Psoas muscle (tissue), 8 donors: Measurements from ENCODE around the gene RACGAP1. TPM values are rescaled to one million over a fixed set of nuclear protein-coding genes. Genes with fewer than 3 reads are reported as not detected.

Experiments used
- ATAC-seq, 4 donors: fragments of 200-7000 bp; cut with Tn5 transposase; one replicate each; pipeline ENCODE4 v1.9.1; 2020; ENCODE audit warnings: moderate library complexity in 3 of 4, mild to moderate bottlenecking in 2 of 4
- DNase-seq, 2 donors: peaks; one replicate each; pipeline ENCODE4 v3.0.0-alpha.2; 2020
- H3K27ac ChIP-seq: fragments of 200-600 bp; one replicate; pipeline ENCODE4 v1.8.0; 2022
- H3K27me3 ChIP-seq, 3 donors: fragments of 200-600 bp in 1 of 3; one replicate each; pipeline versions ENCODE4 v1.6.1 to v1.8.0; 2013 to 2022; ENCODE audit warnings: low read length in 2 of 3, mild to moderate bottlenecking in 2 of 3, moderate library complexity in 1 of 3; ENCODE audit not compliant: insufficient read depth in 3 of 3
- H3K36me3 ChIP-seq, 2 donors: fragments of 200-600 bp in 1 of 2; one replicate each; pipeline versions ENCODE4 v1.6.1 to v1.8.0; 2013 to 2022; ENCODE audit warnings: low read depth in 1 of 2, mild to moderate bottlenecking in 1 of 2, moderate library complexity in 1 of 2; ENCODE audit not compliant: insufficient read depth in 1 of 2
- H3K4me1 ChIP-seq: fragments of 200-600 bp; one replicate; pipeline ENCODE4 v1.8.0; 2022
- H3K4me3 ChIP-seq: fragments of 200-600 bp; one replicate; pipeline ENCODE4 v1.8.0; 2022; ENCODE audit warnings: mild to moderate bottlenecking
- H3K9me3 ChIP-seq: fragments of 200-600 bp; one replicate; pipeline ENCODE4 v1.8.0; 2022
- WGBS, 3 donors: extraction: QIAGEN DNeasy Blood & Tissue Kit; methylation state at CpG; one replicate each; pipeline versions ENCODE4 v1.1.6 to v1.1.7; 2013; 5-methylcytosine and 5-hydroxymethylcytosine counted together
- intact Hi-C, 2 donors: fragments of 100-400 bp; cut with DNase I; formaldehyde crosslinking; loops; one replicate each; pipeline versions ENCODE4 v1.11.0 to v1.14.2; 2022
- polyA plus RNA-seq, 3 donors: library from polyadenylated mRNA; stranded (reverse); fragments of 200-250 nt; gene quantifications; one replicate each; pipeline ENCODE4 v1.2.3, GENCODE V29; 2013
- total RNA-seq, 4 donors: library from RNA; stranded (reverse); fragmentation: NEBNext Ultra II Directional in 2 of 4; extraction: Animal tissue kit (Norgen Biotek cat#: 25700) in 2 of 4; gene quantifications; one replicate each; pipeline versions ENCODE4 v1.2.1 to v1.2.4, GENCODE V29; 2021 to 2023
- TF ChIP-seq, protein P1 (sequence below): fragments of 200-600 bp; IDR thresholded peaks from one replicate; pipeline ENCODE4 v1.8.0; 2022; ENCODE audit warnings: antibody characterized with exemption
- donor health status: healthy with polysubstance abuse.
- donor health status: DM: no; HTN: no; CAD: no; lungs with moderate emphysema.
- donor health status: Bipolar disorder and iron deficiency.
- donor health status: healthy.
- donor health status: DM: yes; HTN: yes; CAD: no.
- donor health status: DM: no; HTN: no; CAD: no.
- donor health status: DM: no; HTN: no; CAD: no.
- donor health status: DM: yes; HTN: yes; CAD: no.

The RACGAP1 gene
- total and polyA plus RNA-seq, 7 donors, result 3.4 to 15.3 (median 5.4) TPM

DNA sequence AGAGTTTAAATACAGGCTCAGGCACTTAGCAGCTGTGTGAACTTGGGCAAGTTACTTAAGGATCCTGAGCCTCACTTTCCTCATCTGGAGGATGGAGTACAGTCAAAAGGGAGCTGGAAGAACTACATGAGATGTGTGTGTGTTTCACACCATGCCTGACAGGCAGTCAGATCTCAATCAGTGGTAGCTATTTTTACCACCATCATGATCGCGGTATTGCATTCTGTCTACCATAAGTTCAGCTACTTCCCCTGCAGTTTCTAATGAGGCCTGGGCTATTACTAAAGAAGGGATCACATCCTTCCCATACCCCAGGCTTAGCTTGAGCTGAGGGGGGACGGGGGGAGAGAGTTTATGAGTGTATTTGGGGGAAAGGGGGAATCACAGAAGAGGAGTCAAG is 45.5 kb downstream of the RACGAP1 start:
- intact Hi-C loops, result loop anchor here in 1 of 2 donors (10.0 kb wide), 1 partner anchor 195 kb away; no protein-coding TSS in a partner anchor
- no peak for DNase-seq
- H3K36me3 ChIP-seq, result no peaks in the 10 kb centered on the region
- WGBS, 3 donors, result 83 to 95% (median 88%) methylated on average over 3 of the region's 3 CpGs
- no peaks in the 10 kb centered on the region for H3K4me1 ChIP-seq
- no peaks in the 10 kb centered on the region for H3K27me3 ChIP-seq
- no peaks in the 10 kb centered on the region for H3K9me3 ChIP-seq
- TF ChIP-seq, protein P1, sequence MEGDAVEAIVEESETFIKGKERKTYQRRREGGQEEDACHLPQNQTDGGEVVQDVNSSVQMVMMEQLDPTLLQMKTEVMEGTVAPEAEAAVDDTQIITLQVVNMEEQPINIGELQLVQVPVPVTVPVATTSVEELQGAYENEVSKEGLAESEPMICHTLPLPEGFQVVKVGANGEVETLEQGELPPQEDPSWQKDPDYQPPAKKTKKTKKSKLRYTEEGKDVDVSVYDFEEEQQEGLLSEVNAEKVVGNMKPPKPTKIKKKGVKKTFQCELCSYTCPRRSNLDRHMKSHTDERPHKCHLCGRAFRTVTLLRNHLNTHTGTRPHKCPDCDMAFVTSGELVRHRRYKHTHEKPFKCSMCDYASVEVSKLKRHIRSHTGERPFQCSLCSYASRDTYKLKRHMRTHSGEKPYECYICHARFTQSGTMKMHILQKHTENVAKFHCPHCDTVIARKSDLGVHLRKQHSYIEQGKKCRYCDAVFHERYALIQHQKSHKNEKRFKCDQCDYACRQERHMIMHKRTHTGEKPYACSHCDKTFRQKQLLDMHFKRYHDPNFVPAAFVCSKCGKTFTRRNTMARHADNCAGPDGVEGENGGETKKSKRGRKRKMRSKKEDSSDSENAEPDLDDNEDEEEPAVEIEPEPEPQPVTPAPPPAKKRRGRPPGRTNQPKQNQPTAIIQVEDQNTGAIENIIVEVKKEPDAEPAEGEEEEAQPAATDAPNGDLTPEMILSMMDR, result no peak
- no peak for ATAC-seq
- H3K4me3 ChIP-seq, result no peak overlapping the region
- H3K27ac ChIP-seq, result no peak overlapping the region

DNA sequence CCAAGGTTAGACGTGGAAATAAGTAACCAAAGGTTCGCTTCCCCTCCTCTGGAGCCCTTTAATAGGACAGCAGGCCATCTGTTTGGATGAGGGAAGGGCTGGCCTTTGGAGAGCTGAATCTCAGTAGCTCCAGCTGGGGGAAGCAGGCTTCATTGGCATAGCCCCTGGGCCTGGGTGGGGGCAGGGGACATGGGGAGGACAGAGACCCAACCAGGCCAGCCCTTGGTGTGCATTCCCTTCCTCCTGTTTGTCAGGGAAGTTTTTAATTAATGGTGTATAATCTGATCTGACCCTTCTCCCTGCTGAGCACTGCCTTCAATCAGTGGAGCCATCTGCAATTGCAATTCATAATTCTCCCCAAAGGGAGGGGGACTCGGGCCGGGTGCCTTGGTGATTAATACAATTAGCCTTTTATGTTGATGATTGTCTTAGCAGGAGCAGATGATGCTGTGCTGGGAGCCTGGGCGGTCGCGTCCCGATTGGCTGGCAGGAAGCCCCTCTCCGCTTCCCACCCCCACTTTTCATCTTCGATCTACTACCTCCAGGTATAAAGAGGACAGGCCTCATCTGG is 46.2 kb downstream of the RACGAP1 start:
- H3K27ac ChIP-seq, result no peak overlapping the region

DNA sequence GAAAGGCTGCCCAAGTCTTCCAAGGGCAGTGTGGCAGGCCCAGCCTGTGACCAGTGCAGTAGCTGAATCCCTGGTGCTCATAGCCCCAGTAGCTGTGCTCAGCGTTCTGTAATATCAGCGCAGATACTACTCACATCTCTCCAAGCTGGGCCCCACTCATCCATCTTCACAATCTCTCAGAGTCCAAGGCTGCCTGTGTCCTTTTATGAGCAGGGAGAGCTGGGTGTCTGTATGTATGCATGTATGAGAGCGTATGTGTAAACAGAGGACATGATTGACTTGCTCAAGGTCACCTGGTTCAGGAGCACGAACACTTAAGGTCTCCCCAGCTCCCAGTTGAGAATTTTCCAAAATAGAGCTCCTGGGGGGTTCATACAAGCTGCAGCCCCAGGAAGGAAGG is 47.2 kb downstream of the RACGAP1 start:
- no peaks in the 10 kb centered on the region for H3K36me3 ChIP-seq
- H3K4me3 ChIP-seq, result no peak overlapping the region
- no peak overlapping the region for H3K27ac ChIP-seq
- TF ChIP-seq, protein P1, result no peak
- H3K27me3 ChIP-seq, result no peaks in the 10 kb centered on the region
- ATAC-seq (no peak), DNase-seq (peak in 1 of 2 donors; percentile 5)
- no peaks in the 10 kb centered on the region for H3K4me1 ChIP-seq
- intact Hi-C loops, result loop anchor here in 1 of 2 donors (10.0 kb wide), 1 partner anchor 197 kb away; no protein-coding TSS in a partner anchor
- H3K9me3 ChIP-seq, result no peaks in the 10 kb centered on the region
- 88 to 91% (median 90%) methylated on average over 4 of the region's 4 CpGs for WGBS, 3 donors

More for the DNA sequence above, 46.2 kb downstream of the RACGAP1 start:
- DNase-seq, result peak in 1 of 2 donors; percentile 33
- Histone ChIP-seq H3K4me3 (no peak overlapping the region), H3K4me1 (no peaks in the 10 kb centered on the region), H3K27me3 (no peaks in the 10 kb centered on the region), H3K36me3 (no peaks in the 10 kb centered on the region), H3K9me3 (no peaks in the 10 kb centered on the region)
- 70 to 85% (median 79%) methylated on average over 10 of the region's 10 CpGs for WGBS, 3 donors
- TF ChIP-seq, protein P1, result no peak
- no peak for ATAC-seq
- intact Hi-C loops, result loop anchor here in 1 of 2 donors (10.0 kb wide), 1 partner anchor 196 kb away; no protein-coding TSS in a partner anchor

DNA sequence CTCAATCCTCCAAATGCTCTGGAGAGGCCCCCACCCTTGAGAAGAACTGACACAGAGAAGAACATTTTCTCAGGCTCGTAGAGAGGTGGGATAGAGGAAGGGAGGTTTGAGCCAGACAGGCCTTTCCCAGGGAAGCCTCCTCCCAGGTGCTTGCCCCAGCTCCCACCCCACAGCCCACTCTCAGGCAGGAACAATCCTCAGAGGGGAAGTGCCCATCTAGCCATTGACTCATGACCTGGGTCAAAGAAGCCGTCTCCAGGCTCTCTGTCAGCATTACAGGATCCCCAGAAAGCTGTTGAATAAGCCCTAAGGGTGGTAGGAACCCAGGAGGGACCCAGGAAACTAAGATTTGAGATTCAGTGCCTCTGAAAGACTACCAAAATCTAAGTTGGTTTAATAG is 48.7 kb downstream of the RACGAP1 start:
- no peaks in the 10 kb centered on the region for H3K9me3 ChIP-seq
- no peak overlapping the region for H3K4me3 ChIP-seq
- no peaks in the 10 kb centered on the region for H3K4me1 ChIP-seq
- no peak for DNase-seq
- no peaks in the 10 kb centered on the region for H3K27me3 ChIP-seq
- H3K27ac ChIP-seq, result no peak overlapping the region
- intact Hi-C loops, result loop anchor here in 1 of 2 donors (10.0 kb wide), 1 partner anchor 198 kb away; no protein-coding TSS in a partner anchor
- no peak for ATAC-seq
- WGBS, 3 donors, result 91 to 94% (median 93%) methylated on average over 2 of the region's 2 CpGs
- TF ChIP-seq, protein P1, result no peak
- H3K36me3 ChIP-seq, result no peaks in the 10 kb centered on the region
